IMR-90 (cell line): ENCODE results near the gene COL4A2. TPM values are rescaled to one million over a fixed set of nuclear protein-coding genes. Genes with fewer than 3 reads are reported as not detected.
A peak's percentile ranks its signal among the peaks of the same experiment; 100 is the strongest.

ENCODE experiments used
- ATAC-seq: fragments of 200-7000 bp; cut with Tn5 transposase; 2 replicates; pipeline ENCODE4 v1.9.1; 2020; ENCODE audit warnings: low read depth, mild to moderate bottlenecking, moderate library complexity
- BruUV-seq: library from RNA; stranded (reverse); fragments of 400-500 nt; replicated peaks from 2 replicates; lab custom pipeline; 2021; lab: Mats Ljungman, UMichigan
- CTCF ChIA-PET: fragments of 300-600 bp; formaldehyde crosslinking; extraction: SDS; loops from one replicate; lab custom pipeline; 2021; ENCODE audit warnings: antibody characterized with exemption; lab: Yijun Ruan, JAX
- POLR2A ChIA-PET: fragments of 300-600 bp; sonication (Branson Sonifier 250); formaldehyde crosslinking; loops from one replicate; lab custom pipeline; 2022; ENCODE audit warnings: antibody characterized with exemption; ENCODE audit not compliant: unreplicated experiment; lab: Charles Lee
- DNase-seq: peaks from one replicate; pipeline ENCODE4 v3.0.0; 2013
- H2AFZ ChIP-seq: replicated peaks from 2 replicates; pipeline ENCODE3; 2013; ENCODE audit warnings: low read length, mild to moderate bottlenecking; ENCODE audit not compliant: poor library complexity
- H2AK5ac ChIP-seq: 2 replicates; pipeline ENCODE4 v1.6.1; 2013; ENCODE audit warnings: low read depth, low read length, inconsistent platforms
- H2AK9ac ChIP-seq: replicated peaks from 2 replicates; pipeline ENCODE3; 2013; ENCODE audit warnings: mild to moderate bottlenecking, low read depth, low read length, moderate library complexity; ENCODE audit not compliant: poor library complexity
- H2BK120ac ChIP-seq: 2 replicates; pipeline ENCODE4 v1.6.1; 2013; ENCODE audit warnings: low read depth, low read length, inconsistent platforms
- H2BK15ac ChIP-seq: 3 replicates; pipeline ENCODE4 v1.6.1; 2013; ENCODE audit warnings: low read depth, low read length, inconsistent platforms
- H2BK20ac ChIP-seq: 2 replicates; pipeline ENCODE4 v1.6.1; 2013; ENCODE audit warnings: low read depth, mild to moderate bottlenecking, inconsistent platforms, low read length, moderate library complexity
- H2BK5ac ChIP-seq: 2 replicates; pipeline ENCODE4 v1.6.1; 2013; ENCODE audit warnings: mild to moderate bottlenecking, low read depth, low read length, inconsistent platforms; ENCODE audit not compliant: poor library complexity, severe bottlenecking
- H3K14ac ChIP-seq: replicated peaks from 2 replicates; pipeline ENCODE4 v1.6.1; 2013; ENCODE audit warnings: low read depth, low read length, inconsistent platforms
- H3K18ac ChIP-seq: 2 replicates; pipeline ENCODE4 v1.6.1; 2013; ENCODE audit warnings: low read depth, low read length, control low read depth
- H3K23ac ChIP-seq: 2 replicates; pipeline ENCODE4 v1.6.1; 2013; ENCODE audit warnings: low read depth, low read length, inconsistent platforms
- H3K27ac ChIP-seq: 2 replicates; pipeline ENCODE4 v1.5.1; 2013; ENCODE audit warnings: mild to moderate bottlenecking, control low read depth, low read length; ENCODE audit not compliant: insufficient read depth
- H3K27me3 ChIP-seq: 2 replicates; pipeline ENCODE4 v1.6.1; 2013; ENCODE audit warnings: low read length; ENCODE audit not compliant: control insufficient read depth, insufficient read depth
- H3K36me3 ChIP-seq: 2 replicates; pipeline ENCODE4 v1.6.1; 2013; ENCODE audit warnings: low read length, mixed read lengths; ENCODE audit not compliant: control insufficient read depth, insufficient read depth
- H3K4ac ChIP-seq: 2 replicates; pipeline ENCODE4 v1.6.1; 2013; ENCODE audit warnings: low read depth, low read length, inconsistent platforms
- H3K4me1 ChIP-seq: 2 replicates; pipeline ENCODE4 v1.6.1; 2013; ENCODE audit warnings: low read length, mixed read lengths; ENCODE audit not compliant: control insufficient read depth, insufficient read depth
- H3K4me2 ChIP-seq: 2 replicates; pipeline ENCODE4 v1.6.1; 2013; ENCODE audit warnings: low read depth, mild to moderate bottlenecking, control low read depth, low read length, moderate library complexity
- H3K4me3 ChIP-seq: 2 replicates; pipeline ENCODE4 v1.5.1; 2013; ENCODE audit warnings: low read depth, mild to moderate bottlenecking, control low read depth, low read length, moderate library complexity; ENCODE audit not compliant: insufficient read depth
- H3K56ac ChIP-seq: 2 replicates; pipeline ENCODE4 v1.6.1; 2013; ENCODE audit warnings: low read length, inconsistent platforms; ENCODE audit not compliant: insufficient read depth; ENCODE audit errors: extremely low read depth
- H3K79me1 ChIP-seq, 2 experiments: 2 replicates each; pipeline ENCODE4 v1.6.1; 2013; ENCODE audit warnings: low read length in 2 of 2, inconsistent platforms in 1 of 2, low read depth in 1 of 2
- H3K9ac ChIP-seq: 2 replicates; pipeline ENCODE4 v1.6.1; 2013; ENCODE audit warnings: low read depth, low read length, control low read depth
- H3K9me1 ChIP-seq: 2 replicates; pipeline ENCODE4 v1.6.1; 2013; ENCODE audit warnings: low read length, inconsistent platforms; ENCODE audit not compliant: insufficient read depth
- H3K9me3 ChIP-seq: 2 replicates; pipeline ENCODE4 v1.6.1; 2013; ENCODE audit warnings: low read length; ENCODE audit not compliant: control insufficient read depth, insufficient read depth
- H4K20me1 ChIP-seq: 2 replicates; pipeline ENCODE4 v1.6.1; 2013; ENCODE audit warnings: low read length, inconsistent platforms; ENCODE audit not compliant: insufficient read depth
- H4K5ac ChIP-seq: 2 replicates; pipeline ENCODE4 v1.6.1; 2013; ENCODE audit warnings: mild to moderate bottlenecking, low read depth, low read length, control low read depth
- H4K8ac ChIP-seq, 2 experiments: 2 replicates each; pipeline ENCODE4 v1.6.1; 2013; ENCODE audit warnings: low read depth in 2 of 2, low read length in 2 of 2, control low read depth in 1 of 2, inconsistent platforms in 1 of 2
- H4K91ac ChIP-seq: 2 replicates; pipeline ENCODE4 v1.6.1; 2013; ENCODE audit warnings: low read depth, low read length, inconsistent platforms; ENCODE audit not compliant: insufficient read depth
- BHLHE40 ChIP-seq: fragments of 150-350 bp; IDR thresholded peaks from 2 replicates; pipeline ENCODE4 v1.6.1; 2016; ENCODE audit warnings: mild to moderate bottlenecking, low read depth, low read length
- CEBPB ChIP-seq: IDR thresholded peaks from 2 replicates; pipeline ENCODE4 v1.6.1; 2012; ENCODE audit warnings: low read depth, low read length, improper control_type of control experiment
- MAFK ChIP-seq: IDR thresholded peaks from 2 replicates; pipeline ENCODE4 v1.6.1; 2012; ENCODE audit warnings: low read depth, low read length, improper control_type of control experiment
- MAZ ChIP-seq: IDR thresholded peaks from 2 replicates; pipeline ENCODE4 v1.6.1; 2012; ENCODE audit warnings: low read depth, mild to moderate bottlenecking, low read length, improper control_type of control experiment, moderate library complexity, borderline replicate concordance
- MXI1 ChIP-seq: IDR thresholded peaks from 2 replicates; pipeline ENCODE4 v1.6.1; 2012; ENCODE audit warnings: low read depth, mild to moderate bottlenecking, low read length, moderate library complexity, borderline replicate concordance
- NFE2L2 ChIP-seq: fragments of 150-350 bp; IDR thresholded peaks from 2 replicates; pipeline ENCODE4 v1.6.1; 2016; ENCODE audit warnings: low read depth, mild to moderate bottlenecking, low read length
- POLR2A ChIP-seq: IDR thresholded peaks from 2 replicates; pipeline ENCODE4 v1.6.1; 2012; ENCODE audit warnings: mild to moderate bottlenecking, low read depth, low read length
- RFX5 ChIP-seq: IDR thresholded peaks from 2 replicates; pipeline ENCODE4 v1.8.0; 2012; ENCODE audit warnings: low read depth, mild to moderate bottlenecking, low read length, moderate library complexity
- WGBS, 2 experiments: methylation state at CpG; one replicate each; pipeline versions ENCODE4 v1.1.5 to v1.1.7; 2013; ENCODE audit warnings: missing lambda C conversion rate in 2 of 2; ENCODE audit not compliant: insufficient read length in 1 of 2; ENCODE audit errors: extremely low coverage in 2 of 2; 5-methylcytosine and 5-hydroxymethylcytosine counted together
- dilution Hi-C: fragments of 300-500 bp; cut with HindIII; formaldehyde crosslinking; loops from one replicate; pipeline ENCODE4 v1.14.3; 2018; ENCODE audit warnings: low sequenced_read_pairs; ENCODE audit not compliant: unreplicated experiment
- in situ Hi-C: fragments of 300-500 bp; cut with MboI; formaldehyde crosslinking; loops from 3 replicates; pipeline ENCODE4 v1.14.3; 2019; ENCODE audit warnings: low sequenced_read_pairs, inconsistent platforms, mixed read lengths
- intact Hi-C: fragments of 100-400 bp; cut with micrococcal nuclease; formaldehyde crosslinking; loops from 2 replicates; pipeline ENCODE4 v1.10.0; 2022
- polyA plus RNA-seq, 3 experiments: library from polyadenylated mRNA; depleted of rRNA; stranded (reverse); fragments of >200 nt; gene quantifications; 2 replicates each; pipeline ENCODE4 v1.2.3, GENCODE V29; 2012; ENCODE audit warnings: low replicate concordance in 1 of 3
- total RNA-seq: library from RNA; depleted of rRNA; stranded (reverse); fragments of >200 nt; gene quantifications from 2 replicates; pipeline ENCODE4 v1.2.3, GENCODE V29; 2012
- TF ChIP-seq, protein P1 (sequence below): fragments of 150-350 bp; IDR thresholded peaks from 2 replicates; pipeline ENCODE4 v1.6.1; 2016; ENCODE audit warnings: low read depth, mild to moderate bottlenecking, low read length, moderate library complexity, borderline replicate concordance
- TF ChIP-seq, protein P2 (sequence below): fragments of 150-350 bp; IDR thresholded peaks from 2 replicates; pipeline ENCODE4 v1.6.1; 2017; ENCODE audit warnings: mild to moderate bottlenecking, antibody characterized with exemption, low read length, low read depth
- TF ChIP-seq, protein P3 (sequence below): conservative IDR thresholded peaks from 2 replicates; pipeline ENCODE4 v1.5.1; 2012; ENCODE audit warnings: mild to moderate bottlenecking, low read depth, low read length, improper control_type of control experiment

The COL4A2 gene
- total and polyA plus RNA-seq, 2 of the 4 experiments (the other 2 are of a cell fraction), result 90.7 to 457 TPM

DNA sequence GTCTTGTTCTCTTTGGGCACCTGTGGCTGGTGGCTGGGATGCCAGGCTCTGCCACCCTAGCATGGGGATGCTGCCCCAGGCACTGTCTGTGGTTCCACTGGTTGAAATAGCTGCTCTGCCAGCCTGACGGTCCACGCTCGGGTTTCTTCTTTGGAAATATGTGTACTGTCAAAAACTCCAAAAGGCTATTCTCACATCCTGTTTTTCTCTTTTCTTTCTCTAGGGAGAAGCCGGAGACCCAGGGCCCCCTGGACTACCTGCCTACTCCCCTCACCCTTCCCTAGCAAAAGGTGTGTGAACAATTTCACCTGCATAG, 139.4 kb downstream of the COL4A2 start:
- Histone ChIP-seq H4K5ac (no peak overlapping the region), H3K56ac (no peak overlapping the region), H4K20me1 (peaks cover 6% of the 10 kb centered on the region; the same call in 1 of the 2 replicates), H4K91ac (no peak overlapping the region; the same call in 1 of the 2 replicates), H2BK5ac (no peak overlapping the region), H3K4me1 (peaks cover 29% of the 10 kb centered on the region), H3K36me3 (peaks cover 74% of the 10 kb centered on the region), H3K18ac (no peak overlapping the region), H2AFZ (no peak overlapping the region), H3K4ac (0 out of 2 replicates have a peak overlapping the region, but pooled peaks have one; percentile 15), H2AK5ac (no peak overlapping the region), H3K9ac (no peak overlapping the region), H2BK20ac (no peak overlapping the region; the same call in 1 of the 2 replicates), H3K4me2 (no peak overlapping the region), H2AK9ac (no peak overlapping the region), H2BK120ac (no peak overlapping the region), H3K4me3 (no peak overlapping the region), H3K79me1 (peaks cover 11 to 70% of the 10 kb centered on the region in 2 experiments; a peak in 3 of 4 replicates), H4K8ac (no peak overlapping the region), H3K9me1 (peaks cover 41% of the 10 kb centered on the region), H3K14ac (no peak overlapping the region), H3K27me3 (no peaks in the 10 kb centered on the region), H3K27ac (no peak overlapping the region), H3K9me3 (no peaks in the 10 kb centered on the region), H3K23ac (0 out of 2 replicates have a peak overlapping the region, but pooled peaks have one; percentile 26), H2BK15ac (no peak overlapping the region)
- no CpG with 5 or more reads among the region's 4 CpGs for WGBS, 2 experiments
- DNase-seq, result no peak
- in situ Hi-C loops (no loop called here), dilution Hi-C loops (no loop called here), intact Hi-C loops (loop anchor here (5.0 kb wide), 1 partner anchor 224 kb away; no protein-coding TSS in a partner anchor)
- TF ChIP-seq, protein P1, sequence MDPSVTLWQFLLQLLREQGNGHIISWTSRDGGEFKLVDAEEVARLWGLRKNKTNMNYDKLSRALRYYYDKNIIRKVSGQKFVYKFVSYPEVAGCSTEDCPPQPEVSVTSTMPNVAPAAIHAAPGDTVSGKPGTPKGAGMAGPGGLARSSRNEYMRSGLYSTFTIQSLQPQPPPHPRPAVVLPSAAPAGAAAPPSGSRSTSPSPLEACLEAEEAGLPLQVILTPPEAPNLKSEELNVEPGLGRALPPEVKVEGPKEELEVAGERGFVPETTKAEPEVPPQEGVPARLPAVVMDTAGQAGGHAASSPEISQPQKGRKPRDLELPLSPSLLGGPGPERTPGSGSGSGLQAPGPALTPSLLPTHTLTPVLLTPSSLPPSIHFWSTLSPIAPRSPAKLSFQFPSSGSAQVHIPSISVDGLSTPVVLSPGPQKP, result no peak
- TF ChIP-seq, protein P2, sequence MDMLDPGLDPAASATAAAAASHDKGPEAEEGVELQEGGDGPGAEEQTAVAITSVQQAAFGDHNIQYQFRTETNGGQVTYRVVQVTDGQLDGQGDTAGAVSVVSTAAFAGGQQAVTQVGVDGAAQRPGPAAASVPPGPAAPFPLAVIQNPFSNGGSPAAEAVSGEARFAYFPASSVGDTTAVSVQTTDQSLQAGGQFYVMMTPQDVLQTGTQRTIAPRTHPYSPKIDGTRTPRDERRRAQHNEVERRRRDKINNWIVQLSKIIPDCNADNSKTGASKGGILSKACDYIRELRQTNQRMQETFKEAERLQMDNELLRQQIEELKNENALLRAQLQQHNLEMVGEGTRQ, result no peak
- TF ChIP-seq MAZ (no peak), MXI1 (no peak), POLR2A (no peak), NFE2L2 (no peak), CEBPB (no peak), MAFK (no peak), BHLHE40 (no peak), RFX5 (no peak)
- TF ChIP-seq, protein P3, sequence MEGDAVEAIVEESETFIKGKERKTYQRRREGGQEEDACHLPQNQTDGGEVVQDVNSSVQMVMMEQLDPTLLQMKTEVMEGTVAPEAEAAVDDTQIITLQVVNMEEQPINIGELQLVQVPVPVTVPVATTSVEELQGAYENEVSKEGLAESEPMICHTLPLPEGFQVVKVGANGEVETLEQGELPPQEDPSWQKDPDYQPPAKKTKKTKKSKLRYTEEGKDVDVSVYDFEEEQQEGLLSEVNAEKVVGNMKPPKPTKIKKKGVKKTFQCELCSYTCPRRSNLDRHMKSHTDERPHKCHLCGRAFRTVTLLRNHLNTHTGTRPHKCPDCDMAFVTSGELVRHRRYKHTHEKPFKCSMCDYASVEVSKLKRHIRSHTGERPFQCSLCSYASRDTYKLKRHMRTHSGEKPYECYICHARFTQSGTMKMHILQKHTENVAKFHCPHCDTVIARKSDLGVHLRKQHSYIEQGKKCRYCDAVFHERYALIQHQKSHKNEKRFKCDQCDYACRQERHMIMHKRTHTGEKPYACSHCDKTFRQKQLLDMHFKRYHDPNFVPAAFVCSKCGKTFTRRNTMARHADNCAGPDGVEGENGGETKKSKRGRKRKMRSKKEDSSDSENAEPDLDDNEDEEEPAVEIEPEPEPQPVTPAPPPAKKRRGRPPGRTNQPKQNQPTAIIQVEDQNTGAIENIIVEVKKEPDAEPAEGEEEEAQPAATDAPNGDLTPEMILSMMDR, result no peak
- ChIA-PET POLR2A (no interaction called here), CTCF (no interaction called here)
- BruUV-seq, result no TSS peak
- no peak for ATAC-seq
